RCC 7860 (cell line): ENCODE results near the gene EXOC4.
"Not testable (repeated sequence)": the region's sequence is repeated elsewhere in the genome, so short reads cannot be mapped to it uniquely, and the experiment has no call there.

Source experiments
- DNase-seq: peaks from one replicate; pipeline ENCODE4 v3.0.0-alpha.2; 2015; ENCODE audit warnings: low spot score
- FAIRE-seq: peaks from 2 replicates; lab custom pipeline; 2012; peaks lifted over from hg19 to GRCh38; lab: Jason Lieb, UNC

EXOC4 gene

GRCh38 chr7:133275008-133275407 is 22.1 kb downstream of the EXOC4 start:
- DNase-seq (no peak), FAIRE-seq (no peak)

DNA sequence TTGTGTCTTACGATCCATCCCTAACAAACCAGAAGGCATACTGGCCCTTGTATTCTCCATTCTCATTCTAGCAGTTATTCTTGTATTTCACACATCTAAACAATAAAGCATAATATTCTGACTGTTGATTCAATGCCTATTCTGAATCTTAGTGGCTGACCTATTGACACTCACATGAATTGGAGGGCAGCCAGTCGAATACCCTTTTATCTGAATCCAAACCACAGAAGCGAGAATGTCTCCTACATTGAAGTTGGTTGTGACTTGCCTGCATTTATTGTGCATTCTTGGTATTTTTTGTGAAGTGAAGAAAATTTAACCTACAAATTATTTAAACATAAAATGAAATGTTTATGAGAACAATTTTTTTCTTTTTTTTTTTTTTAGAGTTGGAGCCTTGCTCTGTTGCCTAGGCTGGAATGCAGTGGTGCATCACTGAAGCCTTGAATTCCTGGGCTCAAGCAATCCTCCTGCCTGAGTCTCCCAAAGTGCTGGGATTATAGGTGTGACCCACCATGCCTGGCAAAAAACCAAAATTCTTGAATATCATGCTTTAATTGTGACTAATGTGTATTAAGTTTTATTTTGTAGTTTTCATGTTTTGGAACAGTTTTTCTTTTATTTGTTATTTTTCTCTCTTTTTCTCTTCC is 22.7 kb downstream of the EXOC4 start:
- FAIRE-seq (no peak), DNase-seq (no peak)

- FAIRE-seq, DNase-seq: not testable (repeated sequence)
These were observed 26.1 kb downstream of the EXOC4 start for GRCh38 chr7:133278975-133279374.

- DNase-seq (no peak), FAIRE-seq (no peak)
These were observed 29.2 kb downstream of the EXOC4 start for GRCh38 chr7:133282094-133282493.

DNA sequence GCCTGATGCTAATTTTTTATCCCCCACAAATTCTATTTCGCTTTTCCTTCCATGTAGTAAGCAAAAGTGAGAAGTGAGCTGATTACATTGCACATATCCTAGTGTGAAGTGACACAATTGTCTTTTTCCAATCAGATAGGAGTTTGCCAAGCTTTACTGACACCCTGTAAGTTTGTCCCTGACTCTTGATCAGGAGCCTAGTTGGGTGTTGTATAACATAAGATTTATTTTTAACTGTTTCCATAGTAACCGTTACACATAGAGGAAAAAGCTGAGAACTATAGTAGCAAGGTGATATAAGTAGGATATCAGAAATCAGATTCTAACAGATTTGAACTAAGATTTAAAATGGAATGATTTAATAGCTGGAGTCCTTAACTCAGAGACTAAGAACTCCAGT is 31.2 kb downstream of the EXOC4 start:
- no peak for FAIRE-seq
- no peak for DNase-seq

GRCh38 chr7:133288970-133289369 is 36.1 kb downstream of the EXOC4 start:
- DNase-seq (no peak), FAIRE-seq (no peak)

- FAIRE-seq = peak; percentile 62
- DNase-seq = no peak
These were observed 37.2 kb downstream of the EXOC4 start for GRCh38 chr7:133290041-133290440.

GRCh38 chr7:133290676-133291333 is 37.9 kb downstream of the EXOC4 start:
- no peak for DNase-seq
- FAIRE-seq = peak; percentile 8

- DNase-seq (no peak), FAIRE-seq (peak; percentile 78)
These were observed 39.8 kb downstream of the EXOC4 start for GRCh38 chr7:133292631-133293030.

- FAIRE-seq (no peak), DNase-seq (no peak)
These were observed 40.7 kb downstream of the EXOC4 start for GRCh38 chr7:133293384-133294160.

GRCh38 chr7:133294234-133294633 is 41.4 kb downstream of the EXOC4 start:
- FAIRE-seq = no peak
- no peak for DNase-seq

GRCh38 chr7:133295484-133295883 is 42.6 kb downstream of the EXOC4 start:
- DNase-seq (no peak), FAIRE-seq (no peak)

- DNase-seq = no peak
- FAIRE-seq = no peak
These were observed 44.2 kb downstream of the EXOC4 start for GRCh38 chr7:133297093-133297492.

DNA sequence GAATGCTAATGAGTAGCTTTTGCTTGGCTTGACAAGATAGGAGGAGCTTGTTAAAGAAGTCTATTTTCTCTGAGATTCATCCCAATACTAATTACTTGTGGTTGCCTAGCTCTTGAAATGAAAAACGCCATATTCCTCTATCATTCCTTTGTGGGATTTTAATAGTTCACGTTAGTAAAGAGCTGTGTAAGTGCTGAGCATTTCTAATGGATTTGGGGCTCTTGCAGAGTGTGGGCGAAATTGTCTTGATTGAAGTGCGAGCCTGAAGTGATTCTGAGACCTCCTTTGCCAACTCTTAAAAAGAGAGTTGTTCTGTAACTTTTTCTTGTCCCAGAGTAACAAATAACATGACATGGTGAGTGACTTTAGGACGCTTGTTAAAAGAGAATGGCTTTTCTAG is 45.2 kb downstream of the EXOC4 start:
- DNase-seq (no peak), FAIRE-seq (no peak)

GRCh38 chr7:133299676-133300075 is 46.8 kb downstream of the EXOC4 start:
- no peak for DNase-seq
- FAIRE-seq = no peak

DNA sequence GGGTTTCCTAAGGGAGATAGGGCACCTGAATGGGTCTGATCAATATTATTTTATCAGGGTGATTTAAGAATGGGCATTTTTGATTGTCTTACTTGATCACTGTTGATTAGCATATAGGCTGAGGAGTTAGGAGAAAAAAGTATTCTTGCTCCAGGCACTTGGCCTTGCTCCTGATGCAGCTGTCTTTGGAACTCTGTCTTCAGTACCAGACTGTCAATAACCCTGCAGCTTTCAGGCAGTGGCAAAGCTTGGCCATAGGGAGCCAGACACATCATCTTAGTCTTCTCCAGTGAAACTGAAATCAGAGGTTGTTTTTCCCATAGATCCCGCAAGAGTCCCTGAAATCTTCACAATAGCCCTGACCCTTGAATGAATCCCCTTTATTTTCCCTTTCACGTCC is 47.2 kb downstream of the EXOC4 start:
- no peak for FAIRE-seq
- no peak for DNase-seq

GRCh38 chr7:133300811-133301210 is 47.9 kb downstream of the EXOC4 start:
- DNase-seq = no peak
- FAIRE-seq = no peak

- FAIRE-seq = no peak
These were observed 48.6 kb downstream of the EXOC4 start for GRCh38 chr7:133301444-133301843.

DNA sequence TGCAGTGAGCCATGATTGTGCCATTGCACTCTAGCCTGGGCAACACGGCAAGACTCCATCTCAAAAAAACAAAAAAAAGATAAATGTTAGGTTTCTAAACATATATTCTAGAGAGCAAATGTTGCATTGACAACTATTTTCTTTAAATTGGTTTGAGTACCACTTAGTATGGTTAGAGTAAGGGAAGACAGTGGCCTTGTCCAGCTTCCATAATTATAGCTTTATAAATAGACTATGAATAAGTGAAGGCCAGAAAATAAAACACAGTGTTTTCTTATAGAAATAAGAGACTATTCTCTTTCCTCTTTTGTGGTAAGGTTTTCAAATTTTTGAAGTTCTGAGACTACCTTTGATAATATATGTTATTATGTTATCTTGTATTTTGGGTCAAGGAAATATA is 50.5 kb downstream of the EXOC4 start:
- FAIRE-seq = no peak

More at GRCh38 chr7:133301444-133301843, 48.6 kb downstream of the EXOC4 start:
- no peak for DNase-seq

GRCh38 chr7:133303931-133304330 is 51.1 kb downstream of the EXOC4 start:
- DNase-seq = no peak
- no peak for FAIRE-seq

More for the DNA sequence above, 50.5 kb downstream of the EXOC4 start:
- no peak for DNase-seq

GRCh38 chr7:133309333-133309732 is 56.5 kb downstream of the EXOC4 start:
- FAIRE-seq (no peak), DNase-seq (no peak)
